Calu3 (cell line): Measurements from ENCODE around the gene BMPR1B. TPM values are rescaled to one million over a fixed set of nuclear protein-coding genes. Genes with fewer than 3 reads are reported as not detected.

ENCODE experiments used
- BruUV-seq: library from RNA; stranded (reverse); fragments of 400-500 nt; replicated peaks from 2 replicates; lab custom pipeline; 2021; lab: Mats Ljungman, UMichigan
- CTCF ChIA-PET: fragments of 300-600 bp; sonication (Branson Sonifier 250); formaldehyde crosslinking; loops from one replicate; lab custom pipeline; 2022; ENCODE audit warnings: antibody characterized with exemption; lab: Charles Lee
- DNase-seq: peaks from one replicate; pipeline ENCODE4 v3.0.0; 2022
- H3K27ac Mint-ChIP-seq: one replicate; pipeline ENCODE4 v1.8.0; 2022; ENCODE audit warnings: mixed read lengths; ENCODE audit not compliant: unreplicated experiment
- H3K27me3 Mint-ChIP-seq: one replicate; pipeline ENCODE4 v1.8.0; 2022; ENCODE audit warnings: mixed read lengths; ENCODE audit not compliant: unreplicated experiment
- H3K36me3 Mint-ChIP-seq: one replicate; pipeline ENCODE4 v1.8.0; 2022; ENCODE audit warnings: mild to moderate bottlenecking, moderate library complexity, mixed read lengths; ENCODE audit not compliant: insufficient read depth, unreplicated experiment
- H3K4me1 Mint-ChIP-seq: one replicate; pipeline ENCODE4 v1.8.0; 2022; ENCODE audit warnings: mild to moderate bottlenecking, low read depth, mixed read lengths; ENCODE audit not compliant: unreplicated experiment
- H3K4me3 Mint-ChIP-seq: one replicate; pipeline ENCODE4 v1.8.0; 2022; ENCODE audit warnings: mild to moderate bottlenecking, low read depth, moderate library complexity, mixed read lengths; ENCODE audit not compliant: unreplicated experiment
- H3K9me3 Mint-ChIP-seq: one replicate; pipeline ENCODE4 v1.8.0; 2022; ENCODE audit warnings: low read depth, mixed read lengths; ENCODE audit not compliant: unreplicated experiment
- CTCF ChIP-seq: fragments of 200-600 bp; IDR thresholded peaks from one replicate; pipeline ENCODE4 v1.8.0; 2022; ENCODE audit warnings: antibody characterized with exemption; ENCODE audit not compliant: unreplicated experiment
- intact Hi-C: fragments of 100-400 bp; cut with micrococcal nuclease; formaldehyde crosslinking; loops from one replicate; pipeline ENCODE4 v1.10.0; 2022; ENCODE audit not compliant: unreplicated experiment
- total RNA-seq: library from RNA; stranded (reverse); gene quantifications from 2 replicates; pipeline ENCODE4 v1.2.3, GENCODE V29; 2022

The BMPR1B gene
- total RNA-seq, 1 experiment from 2014 or later, result 9.2 TPM

DNA sequence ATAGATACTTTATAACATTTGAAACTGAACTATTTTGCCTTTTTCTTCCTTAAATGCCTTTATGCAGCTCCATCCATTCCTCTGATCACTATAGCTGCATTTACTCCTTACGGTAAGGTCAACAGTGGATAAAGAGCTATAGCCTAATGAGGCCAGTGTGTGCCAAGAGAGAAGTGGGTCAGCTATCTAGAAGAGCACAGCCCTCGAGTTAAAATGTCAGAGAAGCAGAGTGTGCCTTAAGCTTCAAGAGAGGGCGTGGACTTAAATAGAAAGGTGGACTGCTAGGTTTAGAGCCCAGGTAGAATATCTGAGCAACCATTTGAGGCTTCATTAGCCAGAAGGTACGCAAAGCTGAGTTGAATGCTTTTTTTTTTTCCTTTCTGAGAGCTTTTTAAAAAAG lies 347.4 kb downstream of the BMPR1B start:
- no peaks in the 10 kb centered on the region for H3K27me3 Mint-ChIP-seq
- intact Hi-C loops, result loop anchor here (10.0 kb wide), 1 partner anchor 460 kb away; no protein-coding TSS in a partner anchor
- H3K36me3 Mint-ChIP-seq, result no peaks in the 10 kb centered on the region
- no peaks in the 10 kb centered on the region for H3K9me3 Mint-ChIP-seq
- CTCF ChIA-PET, result no interaction called here
- no peak overlapping the region for H3K4me3 Mint-ChIP-seq
- DNase-seq, result no peak
- H3K4me1 Mint-ChIP-seq, result no peaks in the 10 kb centered on the region
- no peak for TF ChIP-seq CTCF
- H3K27ac Mint-ChIP-seq, result no peak overlapping the region
- BruUV-seq, result no TSS peak

DNA sequence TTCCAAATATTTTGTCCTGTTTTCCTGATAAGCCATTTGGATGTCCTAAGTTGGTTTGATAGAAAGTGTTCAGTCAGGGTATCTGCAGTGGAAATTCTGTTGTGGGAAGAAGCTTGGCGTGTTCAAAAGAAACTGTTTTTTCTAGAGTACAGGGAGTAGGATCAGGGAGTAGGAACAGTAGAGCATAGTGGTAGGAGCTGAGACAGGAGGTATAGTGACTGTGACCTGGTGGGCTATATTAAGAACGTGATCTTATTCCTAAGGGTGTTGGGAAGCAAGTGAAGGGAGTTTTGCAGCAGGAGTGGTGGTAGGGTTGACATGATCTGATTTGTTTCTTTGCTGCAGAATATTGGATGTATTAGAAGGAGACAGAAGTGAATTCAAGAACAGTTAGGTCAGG lies 348.2 kb downstream of the BMPR1B start:
- Mint-ChIP-seq H3K27ac (no peak overlapping the region), H3K36me3 (no peaks in the 10 kb centered on the region), H3K4me1 (no peaks in the 10 kb centered on the region), H3K27me3 (no peaks in the 10 kb centered on the region), H3K9me3 (no peaks in the 10 kb centered on the region), H3K4me3 (no peak overlapping the region)
- TF ChIP-seq CTCF, result no peak
- DNase-seq, result no peak
- BruUV-seq, result no TSS peak
- CTCF ChIA-PET, result no interaction called here
- intact Hi-C loops, result loop anchor here (10.0 kb wide), 1 partner anchor 461 kb away; no protein-coding TSS in a partner anchor

GRCh38 chr4:95106408-95106928 lies 348.7 kb downstream of the BMPR1B start:
- TF ChIP-seq CTCF, result no peak
- Mint-ChIP-seq H3K36me3 (no peaks in the 10 kb centered on the region), H3K27me3 (no peaks in the 10 kb centered on the region), H3K4me3 (no peak overlapping the region), H3K27ac (no peak overlapping the region), H3K4me1 (no peaks in the 10 kb centered on the region), H3K9me3 (no peaks in the 10 kb centered on the region)
- no peak for DNase-seq
- CTCF ChIA-PET, result no interaction called here
- BruUV-seq, result no TSS peak
- intact Hi-C loops, result loop anchor here (10.0 kb wide), 1 partner anchor 462 kb away; no protein-coding TSS in a partner anchor

- no TSS peak for BruUV-seq
- DNase-seq, result no peak
- no peaks in the 10 kb centered on the region for H3K9me3 Mint-ChIP-seq
- no peaks in the 10 kb centered on the region for H3K4me1 Mint-ChIP-seq
- CTCF ChIA-PET, result no interaction called here
- intact Hi-C loops, result loop anchor here (10.0 kb wide), 1 partner anchor 462 kb away; no protein-coding TSS in a partner anchor
- no peak overlapping the region for H3K4me3 Mint-ChIP-seq
- no peaks in the 10 kb centered on the region for H3K36me3 Mint-ChIP-seq
- no peak for TF ChIP-seq CTCF
- no peaks in the 10 kb centered on the region for H3K27me3 Mint-ChIP-seq
- H3K27ac Mint-ChIP-seq, result no peak overlapping the region
Measured at GRCh38 chr4:95107004-95107403, 349.2 kb downstream of the BMPR1B start.
